Hepatocyte (in vitro differentiated cells): ENCODE results near the gene NT5M. TPM values are rescaled to one million over a fixed set of nuclear protein-coding genes. Genes with fewer than 3 reads are reported as not detected.
A peak's percentile ranks its signal among the peaks of the same experiment; 100 is the strongest.

Experiments used
- DNase-seq: peaks from one replicate; pipeline ENCODE4 v3.0.0-alpha.2; 2016; ENCODE audit warnings: low spot score
- H2AFZ ChIP-seq: fragments of 200-600 bp; sonication (generic); 2 replicates; pipeline ENCODE4 v1.6.0; 2016; ENCODE audit warnings: antibody characterized with exemption, mild to moderate bottlenecking
- H3K27ac ChIP-seq: fragments of 200-600 bp; sonication (generic); 2 replicates; pipeline ENCODE4 v1.5.1; 2016; ENCODE audit warnings: mild to moderate bottlenecking
- H3K27me3 ChIP-seq: fragments of 200-600 bp; sonication (generic); 2 replicates; pipeline ENCODE4 v1.6.1; 2016
- H3K36me3 ChIP-seq: fragments of 200-600 bp; sonication (generic); replicated peaks from 2 replicates; pipeline ENCODE4 v1.5.1; 2016; ENCODE audit warnings: low read depth; ENCODE audit not compliant: insufficient read depth
- H3K4me1 ChIP-seq: fragments of 200-600 bp; sonication (generic); 2 replicates; pipeline ENCODE4 v1.5.1; 2016; ENCODE audit warnings: mild to moderate bottlenecking, moderate library complexity; ENCODE audit not compliant: insufficient read depth
- H3K4me2 ChIP-seq: fragments of 200-600 bp; sonication (generic); 2 replicates; pipeline ENCODE4 v1.6.0; 2016
- H3K4me3 ChIP-seq: fragments of 200-600 bp; sonication (generic); 2 replicates; pipeline ENCODE4 v1.5.1; 2016; ENCODE audit warnings: mild to moderate bottlenecking
- H3K79me2 ChIP-seq: fragments of 200-600 bp; sonication (generic); 2 replicates; pipeline ENCODE4 v1.6.0; 2017; ENCODE audit warnings: mild to moderate bottlenecking
- H3K9me2 ChIP-seq: fragments of 200-600 bp; sonication (generic); replicated peaks from 2 replicates; pipeline ENCODE4 v1.6.0; 2017; ENCODE audit warnings: mild to moderate bottlenecking; ENCODE audit not compliant: insufficient read depth
- H3K9me3 ChIP-seq: fragments of 200-600 bp; sonication (generic); 2 replicates; pipeline ENCODE4 v1.5.1; 2016; ENCODE audit warnings: low read depth, mild to moderate bottlenecking
- H4K20me1 ChIP-seq: fragments of 200-600 bp; sonication (generic); 2 replicates; pipeline ENCODE4 v1.6.0; 2016; ENCODE audit warnings: mild to moderate bottlenecking; ENCODE audit not compliant: insufficient read depth, poor library complexity, severe bottlenecking
- CTCF ChIP-seq: fragments of 200-600 bp; sonication (generic); IDR thresholded peaks from 2 replicates; pipeline ENCODE4 v1.5.1; 2016; ENCODE audit warnings: antibody characterized with exemption, mild to moderate bottlenecking; ENCODE audit not compliant: poor library complexity
- EZH2 ChIP-seq: fragments of 200-600 bp; sonication (generic); IDR thresholded peaks from 2 replicates; pipeline ENCODE4 v1.6.1; 2016; ENCODE audit warnings: antibody characterized with exemption, mild to moderate bottlenecking, borderline replicate concordance
- EZH2phosphoT487 ChIP-seq: fragments of 200-600 bp; sonication (generic); IDR thresholded peaks from one replicate; pipeline ENCODE4 v1.6.1; 2018; ENCODE audit warnings: antibody characterized with exemption, mild to moderate bottlenecking, low read depth, moderate library complexity; ENCODE audit not compliant: unreplicated experiment, severe bottlenecking
- WGBS: methylation state at CpG from one replicate; pipeline ENCODE4 v1.1.6; 2016; ENCODE audit warnings: low lambda C conversion rate; ENCODE audit errors: missing lambda C conversion rate; 5-methylcytosine and 5-hydroxymethylcytosine counted together
- polyA plus RNA-seq: library from polyadenylated mRNA; unstranded; fragments of >200 nt; fragmentation: Nextera tagmentation; extraction: Ambion mirVana; gene quantifications from 2 replicates; pipeline ENCODE4 v1.2.1, GENCODE V29; 2016
- total RNA-seq: library from RNA; depleted of rRNA; stranded (reverse); fragments of >200 nt; gene quantifications from 2 replicates; pipeline ENCODE4 v1.2.3, GENCODE V29; 2014

Gene NT5M
- total and polyA plus RNA-seq, 2 experiments from 2014 or later: 3.4 to 3.5 TPM

DNA sequence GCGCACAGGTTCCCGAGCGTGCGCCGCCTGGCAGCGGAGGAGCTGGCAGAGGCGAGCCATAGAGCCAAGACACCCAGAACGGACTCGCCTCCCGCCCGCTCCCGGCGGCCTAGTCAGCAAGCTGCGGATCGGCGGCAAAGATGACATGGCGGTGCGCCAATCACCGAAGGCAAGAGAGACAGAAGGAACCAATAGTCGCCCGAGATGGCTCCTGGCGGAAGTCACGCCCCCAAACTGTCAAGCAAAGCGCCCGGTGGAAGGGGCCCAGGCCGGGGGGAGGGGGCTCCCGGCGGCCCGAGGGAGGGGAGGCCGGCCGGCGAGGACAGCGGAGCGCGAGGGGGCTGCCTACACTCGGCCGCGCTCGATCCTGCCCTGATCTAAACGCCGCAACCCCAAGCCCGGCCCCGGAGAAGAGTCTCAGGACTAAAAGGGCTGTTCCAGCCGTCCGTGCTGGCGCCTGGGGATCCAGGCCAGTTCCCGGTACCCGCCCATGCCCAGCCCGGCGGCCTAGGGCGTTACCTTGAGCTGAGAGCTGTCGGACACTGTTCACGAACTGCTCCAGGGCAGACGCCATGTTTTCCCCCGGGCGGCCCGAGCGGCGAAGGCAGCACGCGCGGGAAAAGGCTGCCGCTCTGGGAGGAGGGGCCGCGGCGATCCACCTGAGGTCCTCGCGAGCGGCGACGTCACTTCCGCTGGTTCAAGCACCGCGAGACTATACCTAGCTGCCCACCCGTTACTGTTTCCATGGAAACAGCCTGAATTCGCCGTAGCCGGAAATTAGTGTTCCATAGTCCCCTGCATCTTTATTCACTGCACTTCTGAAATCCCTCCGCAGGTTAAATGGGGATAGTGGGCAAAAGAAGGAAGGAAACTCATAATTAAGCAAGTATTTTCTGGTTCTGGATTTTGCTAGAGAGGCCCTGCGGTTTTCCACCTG lies 22.3 kb upstream of the NT5M start, which contains the start of gene COPS3:
Gene COPS3, minus strand, starts transcription at position 634 of the 937 bp plus-strand sequence. Its CDS starts 60 bp downstream, at position 574.
- DNase-seq: peak; percentile 99
- Histone ChIP-seq H2AFZ (peak within 1 kb of the TSS; percentile 90), H3K4me1 (peaks cover 17% of the 10 kb centered on the region), H3K4me2 (peak within 1 kb of the TSS; percentile 92), H4K20me1 (peaks cover 39% of the 10 kb centered on the region), H3K9me2 (no peaks in the 10 kb centered on the region), H3K27ac (peak within 1 kb of the TSS; percentile 95), H3K4me3 (peak within 1 kb of the TSS; percentile 65), H3K79me2 (peaks cover 45% of the 10 kb centered on the region), H3K27me3 (no peaks in the 10 kb centered on the region), H3K9me3 (no peaks in the 10 kb centered on the region), H3K36me3 (no peaks in the 10 kb centered on the region)
- WGBS: under 1% methylated on average over 62 of the region's 80 CpGs
- TF ChIP-seq EZH2: no peak
- TF ChIP-seq EZH2phosphoT487: no peak
- TF ChIP-seq CTCF: no peak

DNA sequence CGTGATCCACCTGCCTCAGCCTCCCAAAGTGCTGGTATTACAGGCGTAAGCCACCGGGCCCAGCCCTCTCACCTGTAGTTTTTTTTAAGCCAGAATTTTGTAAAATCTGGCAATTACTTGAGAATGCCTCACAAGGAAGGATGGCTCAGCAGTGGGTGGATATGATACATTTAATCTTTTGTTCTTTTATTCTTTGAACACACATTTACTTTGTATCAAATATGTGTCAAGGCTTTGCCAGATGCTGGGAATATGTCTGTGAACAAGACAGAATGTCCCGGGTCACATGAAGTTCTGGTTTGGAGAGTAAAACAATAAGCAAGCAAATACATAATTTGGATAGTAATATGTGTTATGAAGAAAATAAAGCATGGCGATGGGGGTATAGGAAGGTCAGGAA lies 17.2 kb upstream of the NT5M start:
- Histone ChIP-seq H3K9me3 (no peaks in the 10 kb centered on the region), H3K4me1 (peaks cover 6% of the 10 kb centered on the region), H3K9me2 (no peaks in the 10 kb centered on the region), H3K36me3 (no peaks in the 10 kb centered on the region), H3K79me2 (no peaks in the 10 kb centered on the region), H3K27me3 (no peaks in the 10 kb centered on the region), H3K4me2 (no peak overlapping the region), H3K27ac (no peak overlapping the region), H3K4me3 (no peak overlapping the region), H4K20me1 (no peaks in the 10 kb centered on the region), H2AFZ (no peak overlapping the region)
- 95% methylated on average over 5 of the region's 5 CpGs for WGBS
- no peak for TF ChIP-seq EZH2
- TF ChIP-seq EZH2phosphoT487: no peak
- no peak for TF ChIP-seq CTCF
- DNase-seq: no peak

GRCh38 chr17:17289086-17289485 lies 14.1 kb upstream of the NT5M start:
- Histone ChIP-seq H3K27me3 (no peaks in the 10 kb centered on the region), H3K79me2 (no peaks in the 10 kb centered on the region), H3K27ac (no peak overlapping the region), H3K9me3 (no peaks in the 10 kb centered on the region), H3K4me3 (no peak overlapping the region), H2AFZ (no peak overlapping the region), H3K9me2 (no peaks in the 10 kb centered on the region), H4K20me1 (no peaks in the 10 kb centered on the region), H3K36me3 (no peaks in the 10 kb centered on the region), H3K4me1 (no peaks in the 10 kb centered on the region), H3K4me2 (no peak overlapping the region)
- 78% methylated on average over 4 of the region's 4 CpGs for WGBS
- no peak for DNase-seq
- TF ChIP-seq CTCF (no peak), EZH2 (no peak), EZH2phosphoT487 (no peak)
